Activated naive CD4-positive, alpha-beta T cell treated with anti-CD3 and anti-CD28 coated beads, Interleukin-2, amount 10 ng/mL, durations not matched to agents 7 days and 5 days (primary cell): ENCODE results near the gene EVI5.

Source experiments
- CTCF ChIA-PET: fragments of 350-600 bp; sonication (Branson Sonifier 250); formaldehyde crosslinking; loops from one replicate; lab custom pipeline; 2021; ENCODE audit warnings: antibody characterized with exemption; lab: Charles Lee
- DNase-seq: peaks from one replicate; pipeline ENCODE4 v3.0.0-alpha.2; 2020
- H3K27ac Mint-ChIP-seq: one replicate; pipeline ENCODE4 v1.8.0; 2021; ENCODE audit warnings: mild to moderate bottlenecking, moderate library complexity, mixed read lengths
- H3K27me3 Mint-ChIP-seq: one replicate; pipeline ENCODE4 v1.8.0; 2021; ENCODE audit warnings: mild to moderate bottlenecking, mixed read lengths
- H3K36me3 Mint-ChIP-seq: one replicate; pipeline ENCODE4 v1.8.0; 2021; ENCODE audit warnings: mixed read lengths
- H3K4me1 Mint-ChIP-seq: one replicate; pipeline ENCODE4 v1.8.0; 2021; ENCODE audit warnings: mixed read lengths
- H3K4me3 Mint-ChIP-seq: one replicate; pipeline ENCODE4 v1.8.0; 2021; ENCODE audit warnings: mild to moderate bottlenecking, moderate library complexity, mixed read lengths
- H3K9me3 Mint-ChIP-seq: one replicate; pipeline ENCODE4 v1.8.0; 2021; ENCODE audit warnings: mixed read lengths

EVI5 gene

GRCh38 chr1:92488416-92488815, 296.5 kb downstream of the EVI5 start:
- Mint-ChIP-seq H3K9me3 (no peaks in the 10 kb centered on the region), H3K27ac (peak overlapping the region; percentile 85), H3K36me3 (peaks cover 12% of the 10 kb centered on the region), H3K27me3 (peaks cover 5% of the 10 kb centered on the region), H3K4me3 (peak overlapping the region; percentile 86), H3K4me1 (peaks cover 48% of the 10 kb centered on the region)
- DNase-seq, result no peak
- CTCF ChIA-PET, result interaction anchor here (1.1 to 1.8 kb wide), 5 partner anchors 14 to 111 kb away, joined by 3 to 5 read pairs (median 3); no protein-coding TSS in a partner anchor

GRCh38 chr1:92487078-92487605, 297.8 kb downstream of the EVI5 start:
- Mint-ChIP-seq H3K4me3 (peak overlapping the region; percentile 86), H3K27me3 (peaks cover 5% of the 10 kb centered on the region), H3K4me1 (peaks cover 46% of the 10 kb centered on the region), H3K27ac (peak overlapping the region; percentile 85), H3K36me3 (peaks cover 19% of the 10 kb centered on the region), H3K9me3 (no peaks in the 10 kb centered on the region)
- peak; percentile 20 for DNase-seq
- CTCF ChIA-PET, result interaction anchor here (1.1 to 5.8 kb wide), 8 partner anchors 12 to 178 kb away, joined by 4 to 52 read pairs (median 16); no protein-coding TSS in a partner anchor

- peak; percentile 75 for DNase-seq
- peaks cover 48% of the 10 kb centered on the region for H3K4me1 Mint-ChIP-seq
- peak within 1 kb of the TSS; percentile 86 for H3K4me3 Mint-ChIP-seq
- H3K9me3 Mint-ChIP-seq, result no peaks in the 10 kb centered on the region
- peaks cover 5% of the 10 kb centered on the region for H3K27me3 Mint-ChIP-seq
- peaks cover 25% of the 10 kb centered on the region for H3K36me3 Mint-ChIP-seq
- H3K27ac Mint-ChIP-seq, result peak within 1 kb of the TSS; percentile 94
- CTCF ChIA-PET, result interaction anchor here (0.6 to 5.8 kb wide), 18 partner anchors 9 to 177 kb away, joined by 3 to 52 read pairs (median 6); no protein-coding TSS in a partner anchor
Observed at GRCh38 chr1:92486251-92487077, 298.4 kb downstream of the EVI5 start, which contains the start of gene GFI1. TSS of gene GFI1 (minus strand) at chr1:92486925. CDS start at chr1:92483487, 3,438 bp downstream.

GRCh38 chr1:92485381-92486250, 299.3 kb downstream of the EVI5 start:
- Mint-ChIP-seq H3K9me3 (no peaks in the 10 kb centered on the region), H3K27ac (peak overlapping the region; percentile 94), H3K4me1 (peaks cover 49% of the 10 kb centered on the region), H3K27me3 (peaks cover 5% of the 10 kb centered on the region), H3K36me3 (peaks cover 31% of the 10 kb centered on the region), H3K4me3 (peak overlapping the region; percentile 86)
- CTCF ChIA-PET, result interaction anchor here (0.6 to 5.8 kb wide), 22 partner anchors 10 to 185 kb away, joined by 3 to 52 read pairs (median 5); no protein-coding TSS in a partner anchor
- peak; percentile 92 for DNase-seq

- Mint-ChIP-seq H3K36me3 (peaks cover 35% of the 10 kb centered on the region), H3K9me3 (no peaks in the 10 kb centered on the region), H3K4me3 (peak overlapping the region; percentile 86), H3K27me3 (peaks cover 5% of the 10 kb centered on the region), H3K27ac (peak overlapping the region; percentile 94), H3K4me1 (peaks cover 49% of the 10 kb centered on the region)
- CTCF ChIA-PET, result interaction anchor here (0.8 to 5.8 kb wide), 18 partner anchors 10 to 184 kb away, joined by 3 to 52 read pairs (median 8); no protein-coding TSS in a partner anchor
- peak; percentile 76 for DNase-seq
Observed at GRCh38 chr1:92484472-92485380, 300.2 kb downstream of the EVI5 start.

GRCh38 chr1:92483610-92484471, 301.1 kb downstream of the EVI5 start:
- H3K36me3 Mint-ChIP-seq, result peaks cover 43% of the 10 kb centered on the region

GRCh38 chr1:92482665-92483609, 302.0 kb downstream of the EVI5 start:
- H3K4me1 Mint-ChIP-seq, result peaks cover 49% of the 10 kb centered on the region
- DNase-seq, result peak; percentile 64
- H3K27ac Mint-ChIP-seq, result peak overlapping the region; percentile 94
- peaks cover 52% of the 10 kb centered on the region for H3K36me3 Mint-ChIP-seq
- peak overlapping the region; percentile 86 for H3K4me3 Mint-ChIP-seq
- CTCF ChIA-PET, result interaction anchor here (0.8 to 5.8 kb wide), 10 partner anchors 8 to 485 kb away, joined by 3 to 52 read pairs (median 6); no protein-coding TSS in a partner anchor
- no peaks in the 10 kb centered on the region for H3K9me3 Mint-ChIP-seq
- peaks cover 5% of the 10 kb centered on the region for H3K27me3 Mint-ChIP-seq

More at GRCh38 chr1:92483610-92484471, 301.1 kb downstream of the EVI5 start:
- peak; percentile 73 for DNase-seq
- Mint-ChIP-seq H3K27ac (peak overlapping the region; percentile 94), H3K4me1 (peaks cover 49% of the 10 kb centered on the region), H3K27me3 (peaks cover 5% of the 10 kb centered on the region), H3K4me3 (peak overlapping the region; percentile 86), H3K9me3 (no peaks in the 10 kb centered on the region)
- CTCF ChIA-PET, result interaction anchor here (0.8 to 5.8 kb wide), 10 partner anchors 9 to 174 kb away, joined by 3 to 52 read pairs (median 11); no protein-coding TSS in a partner anchor

- Mint-ChIP-seq H3K27me3 (peaks cover 5% of the 10 kb centered on the region), H3K36me3 (peaks cover 56% of the 10 kb centered on the region), H3K9me3 (no peaks in the 10 kb centered on the region), H3K4me3 (peak overlapping the region; percentile 86), H3K4me1 (peaks cover 52% of the 10 kb centered on the region), H3K27ac (peak overlapping the region; percentile 94)
- CTCF ChIA-PET, result interaction anchor here (0.8 to 5.8 kb wide), 8 partner anchors 8 to 484 kb away, joined by 3 to 52 read pairs (median 4); no protein-coding TSS in a partner anchor
- DNase-seq, result peak; percentile 41
Observed at GRCh38 chr1:92481971-92482664, 302.8 kb downstream of the EVI5 start.

GRCh38 chr1:92481599-92481925, 303.3 kb downstream of the EVI5 start:
- Mint-ChIP-seq H3K4me1 (peaks cover 58% of the 10 kb centered on the region), H3K4me3 (peak overlapping the region; percentile 86), H3K27ac (peak overlapping the region; percentile 94), H3K36me3 (peaks cover 60% of the 10 kb centered on the region), H3K9me3 (no peaks in the 10 kb centered on the region), H3K27me3 (peaks cover 5% of the 10 kb centered on the region)
- no peak for DNase-seq
- CTCF ChIA-PET, result interaction anchor here (1.1 to 5.8 kb wide), 3 partner anchors 116 to 172 kb away, joined by 3 to 52 read pairs (median 24); no protein-coding TSS in a partner anchor

GRCh38 chr1:92480813-92481598, 303.9 kb downstream of the EVI5 start:
- Mint-ChIP-seq H3K4me3 (peak overlapping the region; percentile 86), H3K27ac (peak overlapping the region; percentile 94), H3K36me3 (peaks cover 66% of the 10 kb centered on the region), H3K9me3 (no peaks in the 10 kb centered on the region), H3K27me3 (peaks cover 3% of the 10 kb centered on the region), H3K4me1 (peaks cover 60% of the 10 kb centered on the region)
- no peak for DNase-seq
- CTCF ChIA-PET, result interaction anchor here (0.7 to 1.1 kb wide), 2 partner anchors 116 to 119 kb away, joined by 3 read pairs; no protein-coding TSS in a partner anchor
